CD4-positive, alpha-beta memory T cell (primary cell): Measurements from ENCODE around the gene CEP131. TPM values are rescaled to one million over a fixed set of nuclear protein-coding genes. Genes with fewer than 3 reads are reported as not detected.
"Not testable (repeated sequence)": the region's sequence is repeated elsewhere in the genome, so short reads cannot be mapped to it uniquely, and the experiment has no call there.

Experiments
- CTCF ChIA-PET: fragments of 350-600 bp; sonication (Branson Sonifier 250); formaldehyde crosslinking; loops from one replicate; lab custom pipeline; 2021; ENCODE audit warnings: inconsistent platforms; ENCODE audit not compliant: partially characterized antibody; lab: Charles Lee
- POLR2A ChIA-PET: fragments of 350-600 bp; sonication (Branson Sonifier 250); formaldehyde crosslinking; loops from one replicate; lab custom pipeline; 2021; ENCODE audit not compliant: partially characterized antibody; lab: Charles Lee
- DNase-seq, 5 donors: peaks; one replicate each; pipeline versions ENCODE4 v3.0.0 to v3.0.0-alpha.2; 2020 to 2022; ENCODE audit warnings: mixed read lengths in 1 of 5
- H3K27ac ChIP-seq: one replicate; pipeline ENCODE4 v1.7.0; 2013; ENCODE audit warnings: low read depth, low read length
- H3K27me3 ChIP-seq: 2 replicates; pipeline ENCODE4 v1.7.0; 2013; ENCODE audit warnings: mild to moderate bottlenecking, low read length, moderate library complexity; ENCODE audit not compliant: insufficient read depth
- H3K36me3 ChIP-seq: 2 replicates; pipeline ENCODE4 v1.7.0; 2013; ENCODE audit warnings: mild to moderate bottlenecking, low read length, moderate library complexity; ENCODE audit not compliant: insufficient read depth
- H3K4me1 ChIP-seq: 2 replicates; pipeline ENCODE4 v1.7.0; 2013; ENCODE audit warnings: mild to moderate bottlenecking, low read length, moderate library complexity; ENCODE audit not compliant: insufficient read depth
- H3K4me3 ChIP-seq, 2 donors: one replicate each; pipeline ENCODE4 v1.7.0; 2013; ENCODE audit warnings: low read length in 2 of 2, mild to moderate bottlenecking in 1 of 2
- H3K9me3 ChIP-seq, 2 donors: one replicate each; pipeline ENCODE4 v1.7.0; 2013; ENCODE audit warnings: low read length in 2 of 2, control low read depth in 1 of 2; ENCODE audit not compliant: control insufficient read depth in 1 of 2
- H3K27ac Mint-ChIP-seq, 7 donors: one replicate each; pipeline ENCODE4 v1.8.0; 2020 to 2021; ENCODE audit warnings: mixed read lengths in 7 of 7, mild to moderate bottlenecking in 6 of 7, inconsistent platforms in 3 of 7, moderate library complexity in 3 of 7
- H3K27me3 Mint-ChIP-seq, 2 donors: one replicate each; pipeline ENCODE4 v1.8.0; 2020 to 2021; ENCODE audit warnings: mixed read lengths in 2 of 2
- H3K36me3 Mint-ChIP-seq, 2 donors: one replicate each; pipeline ENCODE4 v1.8.0; 2020 to 2021; ENCODE audit warnings: mixed read lengths in 2 of 2, inconsistent platforms in 1 of 2, mild to moderate bottlenecking in 1 of 2
- H3K4me1 Mint-ChIP-seq, 4 donors: one replicate each; pipeline ENCODE4 v1.8.0; 2020 to 2021; ENCODE audit warnings: mixed read lengths in 4 of 4, mild to moderate bottlenecking in 1 of 4
- H3K4me3 Mint-ChIP-seq, 8 donors: one replicate each; pipeline ENCODE4 v1.8.0; 2020 to 2021; ENCODE audit warnings: mixed read lengths in 8 of 8, mild to moderate bottlenecking in 7 of 8, moderate library complexity in 6 of 8, inconsistent platforms in 3 of 8
- H3K9me3 Mint-ChIP-seq, 8 donors: one replicate each; pipeline ENCODE4 v1.8.0; 2020 to 2021; ENCODE audit warnings: mixed read lengths in 8 of 8, mild to moderate bottlenecking in 5 of 8, inconsistent platforms in 3 of 8, moderate library complexity in 1 of 8
- intact Hi-C: fragments of 100-400 bp; cut with micrococcal nuclease; formaldehyde crosslinking; loops from one replicate; pipeline ENCODE4 v1.15.1; 2023
- polyA plus RNA-seq, 2 donors: library from polyadenylated mRNA; unstranded; fragments of 300-500 nt; fragmentation: Illumina TruSeq; gene quantifications; one replicate each; pipeline ENCODE4 v1.2.3, GENCODE V29; 2021
- total RNA-seq, 2 experiments: library from RNA; stranded (reverse); gene quantifications; one replicate each; pipeline ENCODE4 v1.2.3, GENCODE V29; 2021

CEP131 gene
- total and polyA plus RNA-seq, 4 experiments from 2014 or later, result 1.7 to 10.5 (median 6.7) TPM

- H3K27ac ChIP-seq, result no peak overlapping the region
- peak overlapping the region in 1 of 7 donors; percentile 30 for H3K27ac Mint-ChIP-seq
- H3K36me3 ChIP-seq, result no peaks in the 10 kb centered on the region
- no peaks in the 10 kb centered on the region for H3K9me3 ChIP-seq
- H3K4me1 ChIP-seq, result no peaks in the 10 kb centered on the region
- peaks cover 8 to 10% of the 10 kb centered on the region in 2 donors for H3K27me3 Mint-ChIP-seq
- ChIA-PET CTCF (no interaction called here), POLR2A (interaction anchor here (0.6 kb wide), 1 partner anchor 335 kb away, joined by 7 read pairs; no protein-coding TSS in a partner anchor)
- peaks cover 0 to 8% (median 3%) of the 10 kb centered on the region in 4 donors for H3K4me1 Mint-ChIP-seq
- intact Hi-C loops, result no loop called here
- H3K4me3 ChIP-seq, result no peak overlapping the region
- no peaks in the 10 kb centered on the region for H3K36me3 Mint-ChIP-seq
- DNase-seq, result peak in 1 of 5 donors; percentile 8
- no peak overlapping the region for H3K4me3 Mint-ChIP-seq
- H3K27me3 ChIP-seq, result no peaks in the 10 kb centered on the region
- no peaks in the 10 kb centered on the region for H3K9me3 Mint-ChIP-seq
These were observed 72.2 kb downstream of the CEP131 start for GRCh38 chr17:81150377-81151077.

- Mint-ChIP-seq H3K4me3 (no peak overlapping the region), H3K27me3 (peaks cover 8 to 10% of the 10 kb centered on the region in 2 donors), H3K4me1 (peaks cover 0 to 8% (median 3%) of the 10 kb centered on the region in 4 donors), H3K27ac (no peak overlapping the region), H3K9me3 (no peaks in the 10 kb centered on the region), H3K36me3 (no peaks in the 10 kb centered on the region)
- Histone ChIP-seq H3K36me3 (no peaks in the 10 kb centered on the region), H3K4me3 (no peak overlapping the region), H3K9me3 (no peaks in the 10 kb centered on the region), H3K4me1 (no peaks in the 10 kb centered on the region), H3K27ac (no peak overlapping the region), H3K27me3 (no peaks in the 10 kb centered on the region)
- DNase-seq, result no peak
- POLR2A ChIA-PET, result no interaction called here
- CTCF ChIA-PET, result no interaction called here
- intact Hi-C loops, result no loop called here
These were observed 73.7 kb downstream of the CEP131 start for GRCh38 chr17:81148986-81149533.

GRCh38 chr17:81148571-81148970 is 74.2 kb downstream of the CEP131 start:
- ChIA-PET POLR2A (no interaction called here), CTCF (no interaction called here)
- DNase-seq, result no peak
- H3K36me3 Mint-ChIP-seq, result no peaks in the 10 kb centered on the region
- no peaks in the 10 kb centered on the region for H3K9me3 Mint-ChIP-seq
- H3K4me1 Mint-ChIP-seq, result peaks cover 0 to 7% (median 3%) of the 10 kb centered on the region in 4 donors
- Histone ChIP-seq H3K27ac (no peak overlapping the region), H3K4me3 (no peak overlapping the region), H3K27me3 (no peaks in the 10 kb centered on the region), H3K9me3 (no peaks in the 10 kb centered on the region), H3K36me3 (no peaks in the 10 kb centered on the region), H3K4me1 (no peaks in the 10 kb centered on the region)
- intact Hi-C loops, result no loop called here
- H3K4me3 Mint-ChIP-seq, result no peak overlapping the region
- no peak overlapping the region for H3K27ac Mint-ChIP-seq
- H3K27me3 Mint-ChIP-seq, result peaks cover 8 to 10% of the 10 kb centered on the region in 2 donors

GRCh38 chr17:81147701-81148100 is 75.1 kb downstream of the CEP131 start:
- ChIA-PET CTCF (interaction anchor here (0.7 kb wide), 2 partner anchors 105 to 441 kb away, joined by 3 read pairs; no protein-coding TSS in a partner anchor), POLR2A (no interaction called here)
- Mint-ChIP-seq H3K4me3 (no peak overlapping the region), H3K9me3 (no peaks in the 10 kb centered on the region), H3K27me3 (peaks cover 8% of the 10 kb centered on the region in 2 donors), H3K27ac (no peak overlapping the region), H3K4me1 (peaks cover 0 to under 1% (median 0%) of the 10 kb centered on the region in 4 donors), H3K36me3 (no peaks in the 10 kb centered on the region)
- Histone ChIP-seq H3K36me3 (no peaks in the 10 kb centered on the region), H3K4me1 (no peaks in the 10 kb centered on the region), H3K27ac (no peak overlapping the region), H3K4me3 (no peak overlapping the region), H3K9me3 (no peaks in the 10 kb centered on the region), H3K27me3 (no peaks in the 10 kb centered on the region)
- intact Hi-C loops, result no loop called here
- DNase-seq, result no peak

- H3K27ac ChIP-seq, POLR2A ChIA-PET, H3K4me3 ChIP-seq, H3K36me3 ChIP-seq, intact Hi-C loops, H3K27ac Mint-ChIP-seq, H3K9me3 ChIP-seq, H3K4me1 Mint-ChIP-seq, H3K9me3 Mint-ChIP-seq, DNase-seq, H3K27me3 ChIP-seq, H3K4me3 Mint-ChIP-seq, H3K36me3 Mint-ChIP-seq, H3K4me1 ChIP-seq, CTCF ChIA-PET: not testable (repeated sequence)
- peaks cover 5 to 10% of the 10 kb centered on the region in 2 donors for H3K27me3 Mint-ChIP-seq
These were observed 76.6 kb downstream of the CEP131 start for GRCh38 chr17:81146208-81146607.

- H3K36me3 Mint-ChIP-seq, result no peaks in the 10 kb centered on the region
- peaks cover 5 to 8% of the 10 kb centered on the region in 2 donors for H3K27me3 Mint-ChIP-seq
- Histone ChIP-seq H3K36me3 (no peaks in the 10 kb centered on the region), H3K27me3 (no peaks in the 10 kb centered on the region), H3K4me3 (no peak overlapping the region), H3K27ac (no peak overlapping the region), H3K9me3 (no peaks in the 10 kb centered on the region), H3K4me1 (no peaks in the 10 kb centered on the region)
- POLR2A ChIA-PET, result no interaction called here
- DNase-seq, result no peak
- no peak overlapping the region for H3K27ac Mint-ChIP-seq
- H3K9me3 Mint-ChIP-seq, result no peaks in the 10 kb centered on the region
- H3K4me3 Mint-ChIP-seq, result no peak overlapping the region
- CTCF ChIA-PET, result interaction anchor here (0.6 kb wide), 1 partner anchor 718 kb away, joined by 3 read pairs; no protein-coding TSS in a partner anchor
- intact Hi-C loops, result no loop called here
- H3K4me1 Mint-ChIP-seq, result peaks cover 0 to 1% (median 0%) of the 10 kb centered on the region in 4 donors
These were observed 78.4 kb downstream of the CEP131 start for GRCh38 chr17:81144423-81144781.

- H3K27me3 ChIP-seq, result no peaks in the 10 kb centered on the region
- H3K27me3 Mint-ChIP-seq, result peaks cover 5 to 8% of the 10 kb centered on the region in 2 donors
- CTCF ChIA-PET, result interaction anchor here (1.0 to 3.2 kb wide), 2 partner anchors 95 to 457 kb away, joined by 5 to 11 read pairs; partner anchors contain the start of genes NDUFAF8 and TEPSIN
- no peaks in the 10 kb centered on the region for H3K9me3 ChIP-seq
- no peaks in the 10 kb centered on the region for H3K4me1 ChIP-seq
- no peaks in the 10 kb centered on the region for H3K36me3 ChIP-seq
- POLR2A ChIA-PET, result no interaction called here
- intact Hi-C loops, result no loop called here
- H3K27ac ChIP-seq, result no peak overlapping the region
- no peak overlapping the region for H3K4me3 ChIP-seq
- peaks cover 0 to 1% (median 0%) of the 10 kb centered on the region in 4 donors for H3K4me1 Mint-ChIP-seq
- H3K4me3 Mint-ChIP-seq, result no peak overlapping the region
- no peaks in the 10 kb centered on the region for H3K9me3 Mint-ChIP-seq
- no peaks in the 10 kb centered on the region for H3K36me3 Mint-ChIP-seq
- no peak overlapping the region for H3K27ac Mint-ChIP-seq
- no peak for DNase-seq
These were observed 78.9 kb downstream of the CEP131 start for GRCh38 chr17:81143717-81144422.
